ENCODE results near the gene FAM227B.
"Not testable (repeated sequence)": the region's sequence is repeated elsewhere in the genome, so short reads cannot be mapped to it uniquely, and the experiment has no call there.

The FAM227B gene

GRCh38 chr15:49490966-49491365 lies 129.7 kb downstream of the FAM227B start:
- no peak for DNase-seq

- not testable (repeated sequence) for DNase-seq
Measured at GRCh38 chr15:49485401-49485800, 135.2 kb downstream of the FAM227B start.

- not testable (repeated sequence) for DNase-seq
Measured at GRCh38 chr15:49478982-49479381, 141.6 kb downstream of the FAM227B start.

- not testable (repeated sequence) for DNase-seq
Measured at GRCh38 chr15:49478021-49478420, 142.6 kb downstream of the FAM227B start.

GRCh38 chr15:49473031-49473430 lies 147.6 kb downstream of the FAM227B start:
- no peak for DNase-seq

- no peak for DNase-seq
Measured at GRCh38 chr15:49472338-49472737, 148.3 kb downstream of the FAM227B start.

GRCh38 chr15:49471733-49472132 lies 148.9 kb downstream of the FAM227B start:
- DNase-seq, result no peak

- DNase-seq, result peak; percentile 22
Measured at GRCh38 chr15:49471248-49471647, 149.4 kb downstream of the FAM227B start.

GRCh38 chr15:49468481-49468839 lies 152.2 kb downstream of the FAM227B start:
- DNase-seq, result no peak

- DNase-seq, result no peak
Measured at GRCh38 chr15:49467746-49468480, 152.7 kb downstream of the FAM227B start.

- no peak for DNase-seq
Measured at GRCh38 chr15:49466119-49466518, 154.5 kb downstream of the FAM227B start.

GRCh38 chr15:49464522-49464921 lies 156.1 kb downstream of the FAM227B start:
- DNase-seq, result no peak

GRCh38 chr15:49462232-49462844 lies 158.3 kb downstream of the FAM227B start:
- DNase-seq, result no peak

- DNase-seq, result no peak
Measured at GRCh38 chr15:49460411-49460941, 160.1 kb downstream of the FAM227B start.

- DNase-seq, result no peak
Measured at GRCh38 chr15:49458145-49458544, 162.5 kb downstream of the FAM227B start.

GRCh38 chr15:49456166-49456565 lies 164.5 kb downstream of the FAM227B start:
- no peak for DNase-seq

GRCh38 chr15:49452595-49452994 lies 168.0 kb downstream of the FAM227B start:
- DNase-seq, result no peak

- no peak for DNase-seq
Measured at GRCh38 chr15:49441816-49442215, 178.8 kb downstream of the FAM227B start.

GRCh38 chr15:49441356-49441755 lies 179.3 kb downstream of the FAM227B start:
- no peak for DNase-seq

- no peak for DNase-seq
Measured at GRCh38 chr15:49439678-49440395, 180.8 kb downstream of the FAM227B start.

- no peak for DNase-seq
Measured at GRCh38 chr15:49438962-49439631, 181.5 kb downstream of the FAM227B start.

- no peak for DNase-seq
Measured at GRCh38 chr15:49436751-49437150, 183.9 kb downstream of the FAM227B start.

GRCh38 chr15:49435174-49435573 lies 185.4 kb downstream of the FAM227B start:
- no peak for DNase-seq
